ENCODE measurements around the gene PTPN9.
A peak's percentile ranks its signal among the peaks of the same experiment; 100 is the strongest.
"Not testable (repeated sequence)": the region's sequence is repeated elsewhere in the genome, so short reads cannot be mapped to it uniquely, and the experiment has no call there.

Gene PTPN9

GRCh38 chr15:75452865-75453702, 126.0 kb downstream of the PTPN9 start:
- peak; percentile 15 to 52 (median 31) for DNase-seq

GRCh38 chr15:75452364-75452864, 126.7 kb downstream of the PTPN9 start:
- DNase-seq: peak; percentile 59 to 87 (median 73)

GRCh38 chr15:75451674-75452363, 127.3 kb downstream of the PTPN9 start, which contains the start of gene SIN3A:
Gene SIN3A, minus strand, starts transcription at chr15:75451690. Its CDS starts 21,315 bp downstream, at chr15:75430375.
- DNase-seq: peak; percentile 96 to 100 (median 100)

GRCh38 chr15:75451202-75451673, 127.9 kb downstream of the PTPN9 start:
- DNase-seq: no peak

DNA sequence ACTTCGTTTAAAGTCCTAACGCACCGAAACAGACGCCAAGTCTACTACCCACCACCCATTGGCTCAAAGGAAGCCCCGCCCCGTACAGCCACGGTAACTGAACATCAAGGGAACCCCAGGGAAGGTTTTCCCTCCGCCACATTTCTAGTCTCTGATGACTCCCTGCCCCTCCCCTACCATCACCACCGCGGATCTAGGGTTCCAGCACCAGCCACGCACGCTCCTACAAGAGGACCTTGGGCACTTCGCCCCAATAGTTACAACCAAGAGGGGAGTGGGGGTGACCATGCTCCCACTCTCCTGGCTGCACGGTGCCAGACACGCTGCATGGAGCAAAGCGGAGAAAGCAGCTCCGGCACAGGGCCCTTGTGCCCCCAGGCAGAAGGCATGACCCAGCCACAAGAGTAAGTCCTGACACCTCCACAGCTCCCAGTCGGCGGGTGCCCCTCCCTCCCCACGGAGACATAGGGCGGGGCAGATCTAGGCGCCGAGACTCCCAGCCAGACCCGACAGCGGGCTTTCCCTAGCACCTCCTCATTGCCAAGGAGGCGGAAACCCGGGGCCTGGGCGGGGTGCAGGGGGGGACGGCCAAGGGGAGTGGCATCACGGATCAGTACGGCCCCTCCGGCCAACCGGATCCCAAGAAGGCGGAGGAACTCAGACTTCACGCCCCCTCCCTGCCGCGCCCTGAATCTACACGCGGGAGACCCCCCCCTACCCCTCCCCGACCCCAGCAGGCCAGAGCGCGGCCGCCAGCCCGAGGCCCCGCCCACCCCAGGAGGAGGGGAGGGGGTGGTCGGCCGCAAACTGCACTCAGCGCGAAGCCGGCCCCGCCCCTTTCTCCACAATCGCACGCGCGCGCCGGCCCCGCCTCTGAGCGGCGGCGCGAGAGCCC, 128.6 kb downstream of the PTPN9 start:
- peak; percentile 96 to 98 (median 96) for DNase-seq

- DNase-seq: no peak
Observed at GRCh38 chr15:75449585-75450306, 129.4 kb downstream of the PTPN9 start.

- not testable (repeated sequence) for DNase-seq
Observed at GRCh38 chr15:75448171-75448570, 130.9 kb downstream of the PTPN9 start.

DNA sequence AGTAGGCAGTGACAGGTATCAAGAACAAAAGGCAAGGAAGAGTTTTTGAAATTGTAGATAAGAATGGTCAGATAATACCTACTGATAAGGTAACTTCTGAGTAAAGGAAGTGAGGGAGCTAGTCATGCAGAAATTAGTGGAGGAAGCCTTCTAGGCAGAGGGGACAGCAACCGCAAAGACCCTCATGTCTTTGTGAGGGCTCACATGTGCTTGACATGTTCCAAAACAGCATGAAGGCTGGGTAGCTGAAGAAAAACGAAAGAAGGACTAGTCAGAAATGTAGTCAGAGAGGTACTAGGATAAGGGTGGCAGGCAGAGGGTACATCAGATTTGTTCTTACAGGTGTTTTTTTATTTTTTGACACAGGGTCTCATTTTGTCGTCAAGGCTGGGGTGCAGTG, 133.0 kb downstream of the PTPN9 start:
- no peak for DNase-seq

GRCh38 chr15:75445324-75445723, 133.8 kb downstream of the PTPN9 start:
- not testable (repeated sequence) for DNase-seq

GRCh38 chr15:75443972-75444453, 135.1 kb downstream of the PTPN9 start:
- not testable (repeated sequence) for DNase-seq

DNA sequence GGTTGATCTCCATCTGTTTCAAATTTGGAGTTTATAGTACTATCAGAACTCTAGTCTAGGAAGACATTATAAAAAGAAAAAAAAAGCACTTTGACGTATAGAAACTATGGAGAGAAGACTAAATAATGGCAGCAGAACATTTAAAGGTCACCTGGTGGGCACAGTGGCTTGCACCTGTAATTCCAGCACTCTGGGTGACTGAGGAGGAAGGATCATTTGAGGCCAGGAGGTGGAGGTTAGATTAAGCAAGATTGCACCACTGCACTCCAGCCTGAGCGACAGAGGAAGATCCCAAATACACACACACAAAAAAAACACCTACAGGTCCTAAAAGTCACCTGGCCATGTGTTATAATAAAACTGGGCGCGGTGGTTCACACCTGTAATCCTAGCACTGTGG, 141.4 kb downstream of the PTPN9 start:
- DNase-seq: no peak

DNA sequence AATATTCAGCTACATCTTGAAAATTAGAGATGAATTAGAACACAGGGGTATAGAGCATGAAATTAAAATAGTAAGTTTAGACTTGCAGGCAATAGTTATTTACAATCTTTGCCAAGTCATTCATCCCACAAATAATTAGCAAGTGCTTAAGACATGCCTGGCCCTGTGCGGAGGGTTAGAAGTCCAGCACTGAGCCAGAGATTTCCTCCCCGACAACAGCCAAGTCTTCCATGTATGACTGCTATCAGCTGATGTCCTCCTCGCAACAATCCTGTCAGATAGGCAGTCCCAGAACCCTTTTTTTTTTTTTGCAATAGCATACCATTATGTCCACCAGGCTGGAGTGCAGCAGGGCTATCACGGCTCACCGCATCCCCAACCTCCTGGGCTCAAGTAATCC, 142.2 kb downstream of the PTPN9 start:
- no peak for DNase-seq

DNA sequence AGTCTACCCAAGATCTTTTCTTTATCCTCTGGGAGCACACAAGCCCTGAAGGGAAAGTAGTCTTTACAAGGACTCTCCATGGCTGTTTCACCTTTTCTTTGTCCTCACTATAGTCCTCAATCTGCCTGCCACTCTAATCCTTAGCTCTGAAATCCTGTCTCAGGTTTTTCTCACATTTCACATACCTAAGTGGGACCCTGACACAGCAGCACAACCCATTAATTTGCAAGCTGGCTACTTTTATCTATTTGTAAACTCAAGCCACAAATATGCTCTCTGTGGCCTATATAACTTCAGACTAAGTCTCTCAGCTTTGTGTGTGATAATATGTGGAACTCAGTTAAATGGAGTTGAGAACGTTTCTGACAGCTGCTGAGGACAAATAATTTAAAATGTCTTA, 147.4 kb downstream of the PTPN9 start:
- DNase-seq: no peak

DNA sequence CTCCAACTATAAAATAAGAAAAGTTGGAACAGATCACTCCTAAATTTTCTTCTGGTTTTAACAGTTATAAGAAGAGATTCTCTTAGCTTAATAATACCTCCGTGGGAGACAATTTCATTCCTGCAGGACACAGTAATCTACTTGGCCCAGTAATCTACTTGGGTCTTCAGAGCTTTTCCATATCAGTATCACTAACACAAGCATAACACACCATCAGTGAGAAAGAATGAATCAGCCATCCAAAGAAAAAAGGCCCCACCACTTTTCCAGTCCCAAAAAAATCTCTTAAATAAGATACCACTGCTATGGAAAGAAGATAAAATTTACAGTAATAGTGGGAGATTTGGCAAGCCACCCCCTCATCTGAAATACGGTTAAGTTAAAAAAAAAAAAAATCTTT, 147.8 kb downstream of the PTPN9 start:
- DNase-seq: no peak

DNA sequence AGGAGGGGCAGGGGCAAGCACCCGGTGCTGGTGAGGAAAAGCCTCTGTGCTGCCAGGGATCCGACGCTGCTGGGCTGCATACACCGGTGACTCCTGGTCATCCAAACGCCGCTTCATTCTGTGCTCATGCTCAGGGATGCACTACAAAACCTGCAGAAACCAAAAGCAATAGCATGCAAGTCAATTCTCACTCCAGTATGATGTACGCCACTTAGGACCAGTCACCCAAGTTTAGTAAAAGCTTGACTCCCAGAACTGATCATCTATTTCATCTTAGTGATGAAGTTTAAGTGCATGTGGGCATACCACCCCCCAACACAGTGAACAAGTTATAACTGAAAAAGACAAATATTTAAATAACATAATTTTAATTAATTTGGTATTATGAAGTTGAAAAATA, 148.9 kb downstream of the PTPN9 start:
- no peak for DNase-seq

DNA sequence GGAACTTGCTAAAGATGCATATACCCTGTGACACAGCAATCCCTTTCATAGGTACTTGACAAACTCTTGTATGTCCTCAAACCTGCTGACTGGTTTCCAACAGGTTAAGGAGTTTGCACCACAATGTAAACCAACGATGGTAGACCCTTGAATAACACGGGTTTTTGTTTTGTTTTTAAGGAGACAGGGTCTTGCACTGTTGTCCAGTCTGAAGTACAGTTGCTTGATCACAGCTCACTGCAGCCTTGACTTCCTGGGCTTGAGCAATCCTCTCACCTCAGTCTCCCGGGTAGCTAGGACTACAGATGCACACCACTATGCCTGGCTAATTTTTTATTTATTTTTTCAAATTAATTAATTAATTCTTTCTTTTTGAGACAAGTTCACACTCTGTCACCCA, 151.0 kb downstream of the PTPN9 start:
- no peak for DNase-seq

DNA sequence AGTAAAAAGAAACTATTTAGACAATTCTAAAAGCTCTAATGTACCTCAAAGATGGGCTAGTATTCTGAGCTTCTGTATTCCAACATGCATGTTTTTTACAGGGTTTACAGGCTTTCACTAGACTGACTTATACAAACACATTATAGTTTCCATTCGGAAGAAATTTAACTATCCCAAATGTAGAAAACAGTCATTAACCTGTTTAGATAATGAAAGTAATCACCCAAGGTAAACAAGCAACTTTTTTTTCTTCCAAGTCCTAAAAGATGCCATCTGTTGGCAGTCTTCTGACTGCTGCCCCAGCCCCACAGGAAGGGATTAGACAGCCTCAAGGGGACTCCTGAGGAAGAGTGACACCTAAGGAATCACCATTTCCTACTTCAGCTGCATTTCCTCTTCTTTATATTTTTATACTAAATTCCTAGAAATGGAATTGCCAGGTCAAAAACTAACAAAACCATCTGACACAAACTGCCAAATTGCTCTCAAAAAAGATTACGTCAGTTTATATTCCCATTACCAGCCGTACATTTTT, 153.1 kb downstream of the PTPN9 start:
- no peak for DNase-seq

DNA sequence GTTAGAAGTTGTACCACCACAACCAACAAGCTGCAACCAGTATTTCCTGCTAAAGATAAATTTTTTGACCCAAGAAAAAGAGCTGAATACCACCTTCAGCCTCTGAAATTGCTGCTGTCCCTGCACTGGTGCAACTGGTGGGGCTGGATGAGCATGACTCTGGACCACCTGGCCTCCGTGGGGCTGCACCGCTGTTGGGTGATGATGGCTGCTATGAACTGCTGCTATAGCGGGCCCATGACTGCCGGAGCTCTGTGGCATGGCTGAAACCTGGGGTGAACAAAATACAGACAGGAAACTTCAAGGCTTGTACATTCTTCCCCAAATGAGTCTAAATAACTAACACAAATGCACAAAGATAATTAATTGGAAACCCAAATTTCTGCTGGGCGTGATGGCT, 156.6 kb downstream of the PTPN9 start:
- no peak for DNase-seq

DNA sequence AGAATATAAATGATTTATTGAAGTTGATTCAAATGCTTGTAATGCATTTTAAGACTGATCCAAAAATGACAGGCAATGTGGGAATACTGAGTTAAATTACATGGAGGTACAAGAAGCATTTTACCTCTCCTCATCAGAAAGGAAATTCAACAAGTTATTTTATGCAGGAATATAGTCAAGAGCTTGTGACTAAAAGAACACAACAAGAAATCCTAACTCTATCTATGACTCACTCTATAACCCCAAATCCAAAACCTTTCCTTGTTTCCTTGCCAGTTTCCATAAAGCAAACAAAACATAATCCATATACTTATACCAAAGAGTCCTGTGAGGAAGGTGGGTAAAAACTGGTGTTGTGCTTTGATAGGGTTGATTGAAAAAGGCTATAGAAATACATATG, 158.4 kb downstream of the PTPN9 start:
- DNase-seq: no peak

DNA sequence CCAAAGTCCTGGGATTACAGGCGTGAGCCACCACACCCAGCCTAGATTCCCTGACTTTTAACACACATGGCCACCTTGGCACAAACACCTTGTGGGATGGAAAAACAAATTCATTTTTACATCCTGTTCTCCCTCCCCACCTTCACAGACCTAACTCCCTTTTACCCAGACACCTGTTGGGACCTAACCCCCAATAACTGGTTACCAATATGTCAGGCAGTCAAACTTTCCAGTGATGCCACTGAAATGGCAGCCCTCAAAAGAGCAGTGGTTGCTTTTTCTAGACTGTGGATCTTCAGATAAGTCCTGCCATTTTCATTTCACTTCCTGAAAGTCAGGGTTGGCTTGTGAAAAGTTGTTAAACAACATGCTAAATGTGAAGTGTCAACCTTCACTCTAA, 162.5 kb downstream of the PTPN9 start:
- no peak for DNase-seq

Data from T-helper 1 cell (primary cell).